Measurements from ENCODE around the gene MED27.

GRCh38 chr9:131919216-131919615 lies 160.5 kb downstream of the MED27 start:
- TF ChIP-seq CTCF (IDR thresholded peaks at IDR 0.05) (no peak), POLR2A (IDR thresholded peaks at IDR 0.05) (no peak)
